Hematopoietic multipotent progenitor cell treated with erythropoietin and hydrocortisone succinate and interleukin-3 and kit ligand, for 8 days (in vitro differentiated cells): ENCODE measurements around the gene FAM222A.

Experiments used
- DNase-seq: peaks from one replicate; pipeline ENCODE4 v3.0.0-alpha.2; 2015

Gene FAM222A

DNA sequence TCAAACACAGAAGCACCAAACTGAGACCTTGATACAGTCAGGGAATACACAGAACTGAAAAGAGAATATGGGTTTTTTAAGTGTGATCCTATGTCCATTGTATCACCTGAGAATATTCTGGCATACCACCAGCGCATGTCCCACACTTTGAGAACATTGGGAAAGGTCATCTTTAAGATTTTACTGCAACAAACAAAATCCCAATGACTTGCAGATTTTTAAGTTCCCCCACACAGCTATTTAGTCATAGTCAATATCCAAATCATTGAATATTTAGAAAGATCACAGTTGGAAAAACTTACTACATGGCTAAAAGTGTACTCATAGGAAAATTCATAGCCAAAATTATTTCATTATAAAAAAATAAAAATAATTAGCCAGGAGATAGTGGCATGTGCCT, 65.1 kb downstream of the FAM222A start:
- DNase-seq = no peak

DNA sequence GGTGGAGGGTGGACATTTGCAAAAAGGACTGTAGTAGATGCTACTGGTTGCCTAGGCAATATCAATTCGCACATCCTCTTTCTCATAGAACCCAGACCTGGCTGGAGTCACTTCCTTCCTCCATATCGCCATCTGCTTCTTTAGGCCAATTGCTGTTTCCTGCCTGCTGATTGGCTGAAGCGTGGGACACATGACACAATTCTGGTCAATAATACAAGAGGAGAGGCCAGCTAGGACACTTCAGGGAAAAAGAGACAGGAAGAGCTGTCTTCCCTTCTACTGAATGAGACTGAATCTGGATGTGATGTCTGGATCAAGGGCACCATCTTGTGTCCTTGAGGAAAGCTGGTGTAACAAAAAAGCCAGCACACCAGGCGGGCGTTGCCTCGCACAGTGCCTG, 65.8 kb downstream of the FAM222A start:
- DNase-seq = no peak

DNA sequence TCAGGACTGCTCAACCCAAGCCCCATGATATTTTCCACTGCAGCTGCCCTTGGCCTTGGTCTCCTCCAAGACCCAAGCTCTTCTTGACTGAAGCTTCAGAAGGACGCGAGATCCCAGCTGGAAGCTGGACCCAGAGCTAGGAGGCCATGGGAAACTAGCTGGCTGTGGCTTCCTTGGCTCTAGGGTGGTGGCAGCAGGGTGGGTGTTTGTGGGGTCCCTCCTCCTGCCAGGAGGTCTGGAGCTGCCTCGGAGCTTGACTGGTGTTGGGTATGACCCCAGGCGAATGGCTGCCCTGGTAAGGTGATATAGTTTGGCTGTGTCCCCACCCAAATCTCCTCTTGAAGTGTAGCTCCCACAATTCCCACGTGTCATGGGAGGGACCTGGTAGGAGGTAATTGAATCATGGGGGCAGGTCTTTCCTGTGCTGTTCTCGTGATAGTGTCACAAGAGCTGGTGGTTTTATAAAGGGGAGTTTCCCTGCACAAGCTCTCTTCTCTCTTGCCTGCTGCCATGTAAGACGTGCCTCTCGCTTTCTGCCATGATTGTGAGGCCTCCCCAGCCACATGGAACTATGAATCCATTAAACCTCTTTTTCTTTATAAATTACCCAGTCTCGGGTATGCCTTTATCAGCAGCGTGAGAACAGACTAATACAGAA, 68.2 kb downstream of the FAM222A start:
- DNase-seq = no peak

DNA sequence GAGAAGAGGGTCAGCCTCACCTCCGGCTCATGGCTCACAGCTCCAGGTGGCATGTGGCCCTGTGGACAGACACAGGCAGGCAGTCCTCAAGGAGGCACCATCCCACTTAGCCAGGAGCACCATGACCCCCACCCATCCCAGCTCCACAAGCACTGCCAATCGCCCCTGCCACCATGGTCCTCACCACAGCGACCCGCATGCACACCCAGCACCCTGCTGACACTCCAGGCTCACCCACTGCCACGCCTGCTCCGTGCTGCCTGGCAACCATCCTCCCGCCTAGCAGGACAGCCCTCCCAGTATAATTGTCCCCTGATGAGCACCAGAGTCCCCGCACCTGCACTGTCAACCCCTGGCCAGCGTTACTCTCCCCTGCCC, 68.7 kb downstream of the FAM222A start:
- no peak for DNase-seq

DNA sequence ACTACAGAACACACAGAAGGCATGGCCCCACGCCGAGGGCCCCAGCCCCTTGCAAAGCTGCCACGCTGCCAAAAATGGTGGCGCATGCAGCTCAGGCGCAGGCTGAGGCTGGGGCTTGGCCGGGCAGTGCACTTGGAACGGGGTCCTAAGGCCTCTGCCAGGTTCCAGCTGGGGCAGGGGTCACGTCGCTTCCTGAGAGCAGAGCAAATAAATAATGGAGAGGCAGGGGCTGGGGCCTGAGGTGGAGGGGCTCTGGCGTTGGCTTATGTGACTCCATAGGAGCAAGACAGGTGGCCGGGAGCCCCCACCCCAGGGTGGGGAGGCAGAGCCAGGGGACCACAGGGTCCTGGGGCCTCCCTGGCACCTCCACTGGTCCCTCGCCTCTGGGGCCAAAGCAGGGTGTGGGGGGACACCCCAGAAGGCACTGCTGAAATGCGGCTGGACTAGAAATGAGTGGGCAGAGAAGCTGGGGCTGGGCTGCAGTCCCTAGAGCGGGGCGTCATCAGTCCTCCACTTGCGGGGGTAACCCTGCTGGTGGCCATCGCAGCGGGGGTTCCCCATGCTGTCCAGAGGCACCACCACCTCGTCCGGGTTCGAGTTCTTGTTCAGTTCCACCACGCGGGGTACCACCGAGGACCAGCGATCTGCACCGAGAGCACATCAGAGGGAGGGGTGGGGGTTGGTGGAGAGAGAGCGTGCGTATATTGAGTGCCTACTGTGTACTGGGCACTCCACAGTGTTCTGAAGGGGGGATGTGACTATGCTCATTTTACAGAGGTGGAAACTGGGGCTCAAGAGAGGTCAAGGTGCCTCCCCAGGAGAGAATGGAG, 69.7 kb downstream of the FAM222A start:
- no peak for DNase-seq

DNA sequence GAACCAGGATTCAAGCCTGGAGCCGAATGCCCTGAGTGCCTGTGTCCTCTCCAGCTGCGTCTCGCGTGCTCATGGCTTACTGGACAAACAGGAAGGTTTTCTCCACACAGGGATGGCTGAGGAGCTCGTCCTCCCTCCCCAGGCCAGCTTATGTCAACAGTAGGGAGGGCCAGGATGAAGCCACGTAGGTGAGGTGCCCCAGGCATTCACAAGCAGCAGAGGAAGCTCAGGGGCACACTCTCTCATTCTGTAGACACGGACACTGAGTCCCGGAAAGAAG, 70.3 kb downstream of the FAM222A start:
- DNase-seq = no peak

DNA sequence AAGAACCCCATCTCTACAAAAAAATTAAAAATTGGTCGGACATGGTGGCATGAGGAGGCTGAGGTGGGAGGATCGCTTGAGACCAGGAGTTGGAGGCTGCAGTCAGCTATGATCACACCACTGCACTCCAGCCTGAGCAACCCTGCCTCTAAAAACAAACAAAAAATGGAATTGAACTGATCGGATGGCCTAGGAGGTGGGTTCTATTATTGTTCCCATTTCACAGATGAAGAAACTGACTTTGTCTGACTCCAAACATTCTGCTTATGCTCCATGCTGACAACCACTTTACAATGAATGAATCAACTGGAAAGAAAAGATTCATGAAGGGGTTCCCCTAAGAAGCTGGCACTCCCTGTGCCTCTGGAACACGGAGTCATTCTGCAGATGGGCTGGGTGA, 72.2 kb downstream of the FAM222A start:
- DNase-seq = no peak

DNA sequence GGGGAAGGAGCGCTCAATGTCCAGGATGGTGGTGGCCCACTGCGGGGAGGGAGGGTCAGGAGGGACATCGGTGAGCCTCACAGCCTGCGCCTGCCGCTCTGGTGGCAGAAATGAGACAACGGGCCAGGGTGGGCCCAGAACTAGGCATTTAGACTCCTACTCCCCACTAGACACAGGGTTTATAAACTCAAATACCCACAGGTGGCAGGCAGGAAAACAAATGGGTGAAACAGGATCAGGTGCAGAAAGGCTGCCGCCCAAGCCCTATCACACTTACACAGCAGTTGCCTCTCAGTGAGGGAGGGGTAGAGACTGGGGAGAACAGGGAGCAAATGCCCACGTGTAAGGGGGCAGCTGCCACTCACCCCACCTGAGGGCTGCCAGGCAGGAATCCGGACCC, 73.2 kb downstream of the FAM222A start:
- no peak for DNase-seq

DNA sequence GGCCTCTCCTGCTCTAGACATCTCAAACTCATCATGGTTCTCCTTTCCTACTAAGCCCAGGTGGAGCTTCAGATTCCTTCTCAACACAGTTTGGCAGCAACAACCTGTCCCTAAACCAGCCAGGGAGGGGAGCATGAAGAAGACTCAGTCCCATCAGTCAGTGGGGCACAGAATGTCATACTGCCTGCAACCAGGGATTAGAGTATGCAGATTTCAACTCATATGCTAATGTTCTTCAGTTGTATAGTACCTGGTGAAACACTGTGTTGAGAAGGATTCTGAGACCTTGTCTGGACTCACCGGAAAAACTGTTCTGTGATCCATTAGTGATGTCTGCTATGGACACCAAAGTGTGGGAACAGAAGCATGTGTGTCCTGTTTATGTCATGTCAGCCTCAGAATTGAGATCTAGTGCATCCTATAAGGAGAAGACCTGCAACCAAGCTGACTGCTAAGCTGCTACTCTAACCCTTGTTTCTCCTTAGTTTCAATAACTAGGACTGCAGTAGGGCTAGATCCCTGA, 76.0 kb downstream of the FAM222A start:
- DNase-seq = no peak

DNA sequence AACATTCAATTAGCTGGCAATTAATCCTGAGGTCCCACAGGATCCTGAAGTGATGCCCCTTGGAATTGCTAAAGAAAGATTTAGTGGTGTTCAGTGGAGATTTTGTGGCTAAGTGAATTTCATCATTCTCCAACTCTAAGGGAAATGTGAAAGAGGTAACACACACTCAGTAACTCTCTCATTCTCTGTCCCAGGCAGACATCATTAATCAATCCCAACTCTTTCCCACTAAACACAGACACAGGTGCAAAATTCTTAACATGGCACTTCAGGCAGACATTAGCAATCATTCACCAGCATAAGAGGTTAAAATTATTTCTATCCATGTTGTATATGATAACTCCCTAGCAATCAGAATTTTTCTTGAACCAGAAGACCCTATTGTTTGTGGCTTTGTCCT, 79.4 kb downstream of the FAM222A start:
- no peak for DNase-seq

DNA sequence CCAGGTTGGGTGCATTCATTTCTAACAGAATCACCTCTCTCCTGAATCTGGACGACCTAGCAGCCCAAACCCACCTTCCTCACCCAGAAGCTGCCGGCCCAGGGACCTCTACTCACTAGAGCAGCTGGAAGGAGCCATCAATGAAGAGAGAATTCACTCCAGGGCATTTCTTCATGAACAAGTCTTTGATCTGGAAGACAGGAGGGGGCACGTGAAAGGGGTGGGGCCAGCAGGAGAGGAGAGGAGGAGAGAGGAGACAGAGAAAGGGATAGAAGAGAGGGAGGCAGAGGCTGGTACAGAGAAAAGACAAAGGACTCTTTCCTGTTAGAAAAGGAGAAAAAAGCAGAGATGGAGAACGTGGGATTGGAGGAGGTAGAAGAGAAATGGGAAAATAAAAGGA, 79.8 kb downstream of the FAM222A start:
- DNase-seq = no peak

DNA sequence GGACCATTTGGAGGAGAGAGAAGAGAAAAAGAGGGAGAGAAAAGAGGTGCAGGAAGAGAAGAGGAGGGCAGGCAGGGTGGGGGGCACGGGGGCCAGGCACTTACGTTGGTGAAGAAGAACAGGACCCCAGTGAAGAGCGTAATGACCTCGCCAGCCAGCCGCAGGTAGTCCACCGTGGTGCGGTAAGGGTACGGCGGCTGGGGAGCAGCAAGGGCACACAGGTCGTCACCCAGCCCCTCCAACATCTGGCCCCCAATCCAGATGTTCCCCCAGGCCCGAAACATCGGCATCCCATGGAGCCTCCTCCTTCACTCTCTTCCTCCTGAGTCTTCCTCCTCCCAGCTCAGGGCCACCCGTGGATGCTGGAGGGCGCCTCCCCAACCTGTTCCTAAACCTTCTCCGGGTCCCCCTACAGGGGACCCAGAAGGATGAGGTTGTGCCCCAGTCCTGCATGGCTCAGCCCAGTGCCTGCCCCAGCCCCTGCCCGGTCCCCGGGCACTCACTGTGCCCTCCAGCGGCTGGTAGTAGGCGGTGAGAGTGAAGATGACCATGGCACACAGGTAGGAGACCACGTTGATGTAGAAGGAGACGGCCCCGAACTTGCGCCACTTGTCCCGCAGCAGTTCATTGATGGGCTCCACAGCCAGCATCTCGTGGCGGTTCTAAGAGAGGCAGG, 80.3 kb downstream of the FAM222A start:
- DNase-seq = no peak

DNA sequence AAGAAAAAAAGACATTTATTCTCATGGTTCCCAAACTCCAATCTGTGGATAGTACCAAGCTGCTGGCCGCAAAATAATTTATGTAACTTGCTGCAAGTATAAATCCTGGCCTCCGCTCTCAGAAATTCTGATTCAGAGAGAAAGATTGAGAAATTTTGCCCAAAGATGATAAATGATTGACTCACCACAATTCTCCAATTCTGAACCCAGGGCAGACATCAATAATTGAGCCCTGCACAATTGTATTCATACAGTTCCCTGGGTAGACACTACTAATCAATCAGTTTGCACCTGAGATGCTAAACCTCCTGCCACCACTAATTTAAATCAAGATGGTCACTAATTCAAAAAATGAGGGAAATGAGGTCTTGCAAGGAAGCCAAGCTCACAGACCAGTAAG, 81.4 kb downstream of the FAM222A start:
- DNase-seq = no peak

DNA sequence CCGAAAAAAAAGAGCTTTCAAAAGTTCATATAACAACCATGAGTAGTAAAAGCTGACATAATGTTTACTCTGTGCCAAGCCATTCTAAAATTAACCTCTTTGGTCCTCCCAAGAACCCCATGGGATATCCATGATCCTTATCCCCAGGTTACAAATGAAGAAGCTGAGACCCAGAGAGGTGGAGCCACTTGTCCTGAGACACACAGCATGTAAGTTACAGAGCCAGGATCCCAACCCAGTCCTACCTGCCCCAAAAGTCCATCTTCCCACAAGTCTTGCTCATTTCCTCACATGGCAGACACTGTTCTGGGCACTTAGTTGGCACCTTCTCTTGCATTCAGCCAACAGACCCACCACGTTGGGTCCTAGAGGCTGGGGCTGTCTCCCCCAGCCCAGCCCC, 82.4 kb downstream of the FAM222A start:
- DNase-seq = no peak

DNA sequence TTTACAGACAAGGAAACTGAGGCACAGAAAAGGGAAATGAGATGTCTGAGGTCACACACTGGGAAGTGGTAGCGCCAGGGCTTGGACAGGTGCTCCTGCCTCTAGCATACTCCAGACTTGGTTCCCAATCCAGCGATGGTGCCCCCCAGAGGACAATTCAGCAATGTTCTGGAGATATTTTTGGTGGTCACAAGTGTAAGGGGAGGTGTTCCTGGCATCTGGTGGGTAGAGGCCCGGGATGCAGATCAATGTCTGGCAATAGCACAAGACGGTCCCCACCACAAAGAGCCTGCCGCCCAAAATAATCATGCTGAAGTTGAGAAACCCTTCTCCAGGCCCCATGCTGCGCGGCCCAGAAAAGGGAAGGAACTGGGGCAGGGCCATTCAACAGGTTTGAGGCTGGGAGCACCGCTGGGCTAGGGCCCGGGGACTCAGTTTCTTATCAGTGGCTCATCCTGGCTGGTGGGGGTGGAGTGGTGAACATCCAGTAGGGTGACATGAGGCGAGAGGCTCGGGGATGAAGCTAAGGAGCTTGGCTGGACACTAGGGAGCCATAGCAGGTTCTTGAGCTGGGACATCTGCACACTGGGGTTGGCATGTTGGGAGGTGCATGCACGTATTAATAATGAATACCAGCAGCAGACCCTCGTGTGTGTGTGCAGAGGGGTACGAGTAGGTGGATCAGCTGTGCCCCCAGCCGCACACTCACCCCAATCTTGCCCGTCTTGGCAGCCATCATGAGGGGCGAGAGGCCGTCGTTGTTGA, 84.5 kb downstream of the FAM222A start:
- peak; percentile 13 for DNase-seq

DNA sequence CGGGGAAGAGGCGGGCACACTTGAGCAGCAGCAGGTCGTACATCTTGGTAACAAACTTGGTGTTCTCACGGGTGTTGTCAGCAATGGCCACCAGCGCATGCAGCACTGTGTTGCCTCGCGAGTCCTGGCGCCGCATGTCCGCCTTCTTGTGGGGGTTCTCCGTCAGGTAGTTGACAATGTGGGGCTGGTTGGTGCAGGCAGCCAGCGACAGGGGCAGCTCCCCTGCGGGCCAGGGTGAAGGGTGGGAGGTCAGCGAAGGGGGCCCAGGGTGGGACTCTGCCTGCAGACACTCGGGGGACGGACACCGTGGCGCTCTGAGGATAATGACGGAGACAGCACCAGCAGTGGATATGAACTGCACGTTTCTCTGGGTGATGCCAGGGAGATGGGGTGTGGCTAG, 85.1 kb downstream of the FAM222A start:
- no peak for DNase-seq

DNA sequence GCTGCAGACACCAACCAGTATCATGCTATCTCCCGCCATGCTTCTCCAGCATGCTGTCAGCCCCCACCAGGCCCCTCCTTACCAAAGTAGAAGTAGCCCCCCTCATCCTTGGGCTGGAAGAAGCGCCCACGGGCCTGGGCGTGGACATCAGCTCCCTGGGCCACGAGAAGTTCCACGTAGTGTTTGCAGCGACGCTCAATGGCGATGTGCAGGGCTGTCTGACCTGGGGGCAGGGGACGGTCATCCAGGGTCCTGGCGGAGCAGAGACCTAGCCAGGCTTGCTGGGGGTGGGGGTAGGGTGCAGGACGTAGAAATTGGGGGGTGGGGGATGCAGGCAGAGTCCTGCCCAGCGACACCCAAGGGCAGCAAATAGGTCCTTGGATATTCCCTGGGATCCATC, 86.9 kb downstream of the FAM222A start:
- DNase-seq = no peak

DNA sequence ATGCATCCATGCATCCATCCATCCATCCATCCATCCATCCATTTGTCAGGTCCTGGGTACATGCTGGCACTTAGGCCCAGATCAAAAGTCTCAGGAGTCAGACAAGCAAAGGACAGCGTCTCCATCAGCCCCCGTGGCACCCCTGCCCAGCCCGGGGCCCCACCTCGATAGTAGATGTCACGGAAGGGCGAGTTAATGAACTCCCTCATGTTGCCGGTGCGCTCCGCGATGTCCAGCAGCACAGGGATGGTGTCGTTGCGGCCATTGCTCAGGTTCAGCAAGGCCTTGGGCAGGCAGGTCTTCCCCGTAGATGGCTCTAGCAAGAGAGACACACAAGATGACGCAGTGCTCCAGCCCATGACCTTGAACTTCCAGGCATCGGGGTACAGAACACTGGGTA, 89.2 kb downstream of the FAM222A start:
- no peak for DNase-seq

DNA sequence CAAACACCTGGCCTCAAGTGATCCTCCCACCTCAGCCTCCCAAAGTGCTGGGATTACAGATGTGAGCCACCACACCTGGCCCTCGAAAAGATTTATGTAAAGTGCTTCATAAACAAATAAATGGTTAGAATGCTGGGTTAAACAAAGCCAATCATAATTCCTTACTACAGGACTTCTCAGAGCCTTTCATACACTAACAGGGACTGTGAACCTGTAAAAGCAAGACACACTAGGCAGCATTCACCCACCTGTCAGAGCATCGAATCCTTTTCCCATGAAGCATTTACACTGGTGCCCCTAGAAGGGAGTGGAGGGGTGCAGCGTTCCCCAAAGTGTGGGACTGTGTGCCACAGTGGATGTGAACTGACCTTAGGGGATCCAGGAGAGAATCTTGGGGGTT, 90.1 kb downstream of the FAM222A start:
- no peak for DNase-seq

DNA sequence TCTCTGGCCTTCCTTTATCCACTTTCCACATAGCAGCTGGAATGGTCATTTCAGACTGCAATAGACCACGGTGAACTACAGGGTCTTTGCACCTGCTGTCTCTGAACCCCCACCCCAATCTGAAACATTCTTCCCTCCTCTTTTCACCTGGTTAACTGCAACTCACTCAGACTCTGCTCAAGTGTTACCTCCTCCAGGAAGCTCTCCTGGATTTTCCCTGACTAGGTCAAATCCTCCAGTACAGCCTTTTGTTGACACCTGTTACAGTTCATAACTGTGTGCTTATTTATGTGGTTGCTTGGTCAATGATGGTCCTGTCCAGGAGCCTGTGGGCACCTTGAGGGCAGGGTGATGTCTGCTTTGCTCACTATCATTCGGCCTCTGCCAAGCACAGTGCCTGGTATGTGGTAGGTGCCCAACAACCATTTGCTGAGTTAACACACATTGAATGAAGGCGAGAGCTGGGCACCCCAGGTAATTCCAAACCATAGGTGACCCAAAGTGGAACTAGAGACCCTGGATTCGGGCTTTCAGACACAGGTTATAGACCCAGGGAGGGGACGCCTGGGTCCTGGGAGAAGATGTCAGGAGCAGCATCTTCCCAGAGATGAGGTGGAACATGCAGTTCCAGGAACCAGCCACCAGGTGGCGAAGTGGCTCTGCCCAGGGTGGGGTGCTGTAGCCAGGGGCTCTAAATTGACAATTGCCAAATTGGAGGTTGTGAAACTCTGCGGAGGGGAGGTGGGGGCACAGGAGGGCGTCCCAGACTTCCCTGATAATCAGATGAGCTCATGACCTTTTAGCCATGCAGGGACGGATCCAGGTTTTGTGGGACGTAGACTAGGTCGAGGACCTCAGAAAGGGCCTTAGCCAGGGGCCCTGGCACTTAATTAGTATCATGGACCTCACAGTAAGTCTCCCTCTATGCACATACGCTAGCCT, 91.5 kb downstream of the FAM222A start:
- DNase-seq = peak; percentile 56

DNA sequence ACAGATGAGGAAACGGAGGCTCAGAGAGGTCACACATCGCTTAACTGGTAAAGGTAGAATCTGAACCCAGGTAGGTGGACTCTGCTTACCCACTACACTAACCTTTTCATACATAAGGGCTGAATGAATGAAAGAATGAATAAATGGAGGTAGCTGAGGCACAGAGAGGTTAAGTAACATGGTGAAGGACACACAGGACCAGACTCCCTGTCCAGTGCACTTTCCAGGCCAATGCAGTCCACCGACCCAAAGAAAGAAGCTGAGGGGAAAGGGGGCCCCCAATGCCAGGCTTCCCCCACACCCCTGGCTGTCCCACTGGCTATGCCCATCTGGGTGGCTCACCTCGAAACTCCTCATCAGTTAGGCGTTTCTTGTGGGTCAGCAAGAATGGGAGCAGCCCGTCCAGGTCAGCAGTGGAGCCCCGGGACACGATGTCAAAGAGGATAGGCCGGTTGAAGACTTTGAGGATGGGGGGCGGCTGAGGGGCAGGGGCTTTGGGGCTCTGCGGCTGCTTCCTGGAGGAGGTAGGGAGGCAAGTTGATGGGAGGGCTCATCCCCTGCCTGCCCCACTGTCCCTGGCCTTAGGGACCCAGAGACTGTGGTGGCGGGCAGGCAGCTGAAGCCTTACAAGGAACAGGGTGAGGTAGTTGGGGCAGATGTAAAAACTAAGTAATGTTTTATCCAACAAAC, 94.5 kb downstream of the FAM222A start:
- DNase-seq = no peak
